Tibial artery (tissue), 4 donors: ENCODE results near the gene B2M.
"Not testable (repeated sequence)": the region's sequence is repeated elsewhere in the genome, so short reads cannot be mapped to it uniquely, and the experiment has no call there.

Source experiments
- DNase-seq, 2 donors: peaks; one replicate each; pipeline ENCODE4 v3.0.0-alpha.2; 2019
- H3K27ac ChIP-seq, 2 donors: fragments of 200-600 bp; sonication (generic) in 1 of 2; 1 replicate in 1 of 2; 2 replicates in 1 of 2; pipeline ENCODE4 v1.5.1; 2018 to 2019; ENCODE audit warnings: mild to moderate bottlenecking in 1 of 2
- H3K27me3 ChIP-seq, 2 donors: fragments of 200-600 bp; sonication (generic) in 1 of 2; one replicate each; pipeline versions ENCODE4 v1.5.1 to v1.6.0; 2016 to 2019
- H3K36me3 ChIP-seq, 3 donors: fragments of 200-600 bp; sonication (generic) in 2 of 3; one replicate each; pipeline ENCODE4 v1.5.1; 2016 to 2019; ENCODE audit warnings: mild to moderate bottlenecking in 2 of 3
- H3K4me1 ChIP-seq, 4 donors: fragments of 200-600 bp; sonication (generic) in 2 of 4; 1 replicate in 3 of 4; 2 replicates in 1 of 4; pipeline ENCODE4 v1.5.1; 2016 to 2019
- H3K4me3 ChIP-seq, 2 donors: fragments of 200-600 bp; sonication (generic) in 1 of 2; 1 replicate in 1 of 2; 2 replicates in 1 of 2; pipeline ENCODE4 v1.5.1; 2018 to 2019; ENCODE audit warnings: mild to moderate bottlenecking in 2 of 2
- H3K9me3 ChIP-seq, 3 donors: fragments of 200-600 bp; sonication (generic) in 1 of 3; one replicate each; pipeline ENCODE4 v1.5.1; 2016 to 2019
- intact Hi-C: fragments of 100-400 bp; cut with DNase I; formaldehyde crosslinking; loops from one replicate; pipeline ENCODE4 v1.15.0; 2023; ENCODE audit warnings: low total_unique reads
- TF ChIP-seq, protein P1 (sequence below), 2 experiments: fragments of 200-600 bp in 1 of 2; fragments of 450-650 bp in 1 of 2; IDR thresholded peaks; one replicate each; pipeline ENCODE4 v1.5.1; 2017 to 2019; ENCODE audit warnings: antibody characterized with exemption in 2 of 2, mild to moderate bottlenecking in 1 of 2, moderate library complexity in 1 of 2

Gene B2M

GRCh38 chr15:44675911-44676310 is 35.4 kb upstream of the B2M start:
- no peaks in the 10 kb centered on the region for H3K4me1 ChIP-seq
- intact Hi-C loops: no loop called here
- TF ChIP-seq, protein P1, sequence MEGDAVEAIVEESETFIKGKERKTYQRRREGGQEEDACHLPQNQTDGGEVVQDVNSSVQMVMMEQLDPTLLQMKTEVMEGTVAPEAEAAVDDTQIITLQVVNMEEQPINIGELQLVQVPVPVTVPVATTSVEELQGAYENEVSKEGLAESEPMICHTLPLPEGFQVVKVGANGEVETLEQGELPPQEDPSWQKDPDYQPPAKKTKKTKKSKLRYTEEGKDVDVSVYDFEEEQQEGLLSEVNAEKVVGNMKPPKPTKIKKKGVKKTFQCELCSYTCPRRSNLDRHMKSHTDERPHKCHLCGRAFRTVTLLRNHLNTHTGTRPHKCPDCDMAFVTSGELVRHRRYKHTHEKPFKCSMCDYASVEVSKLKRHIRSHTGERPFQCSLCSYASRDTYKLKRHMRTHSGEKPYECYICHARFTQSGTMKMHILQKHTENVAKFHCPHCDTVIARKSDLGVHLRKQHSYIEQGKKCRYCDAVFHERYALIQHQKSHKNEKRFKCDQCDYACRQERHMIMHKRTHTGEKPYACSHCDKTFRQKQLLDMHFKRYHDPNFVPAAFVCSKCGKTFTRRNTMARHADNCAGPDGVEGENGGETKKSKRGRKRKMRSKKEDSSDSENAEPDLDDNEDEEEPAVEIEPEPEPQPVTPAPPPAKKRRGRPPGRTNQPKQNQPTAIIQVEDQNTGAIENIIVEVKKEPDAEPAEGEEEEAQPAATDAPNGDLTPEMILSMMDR (IDR thresholded peaks at IDR 0.05): no peak
- peaks cover 0 to 2% of the 10 kb centered on the region in 2 donors for H3K27me3 ChIP-seq
- no peaks in the 10 kb centered on the region for H3K9me3 ChIP-seq
- H3K27ac ChIP-seq: no peak overlapping the region
- H3K36me3 ChIP-seq: no peaks in the 10 kb centered on the region
- no peak overlapping the region for H3K4me3 ChIP-seq
- DNase-seq: no peak

DNA sequence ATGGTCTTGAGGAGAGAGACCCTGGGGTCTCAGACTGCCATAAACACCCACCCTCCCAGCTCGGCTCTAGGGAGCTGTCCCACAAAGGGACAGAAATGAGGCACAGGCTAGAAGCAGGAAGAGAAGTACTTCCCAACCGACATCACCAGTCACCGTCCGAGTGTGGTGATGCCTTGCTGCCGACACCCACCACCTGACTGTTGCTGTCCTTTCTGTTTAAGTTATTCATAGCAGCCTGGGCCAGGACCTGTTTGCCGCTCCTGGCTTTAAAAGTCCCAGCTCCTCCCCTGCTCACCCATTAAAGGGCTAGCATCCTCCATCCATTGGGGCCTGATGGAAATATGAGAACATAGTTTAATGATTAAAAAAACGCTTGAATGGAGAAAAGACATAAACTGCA is 34.6 kb upstream of the B2M start:
- Histone ChIP-seq H3K36me3 (no peaks in the 10 kb centered on the region), H3K4me1 (no peaks in the 10 kb centered on the region), H3K27ac (no peak overlapping the region), H3K9me3 (no peaks in the 10 kb centered on the region), H3K4me3 (no peak overlapping the region), H3K27me3 (peaks cover 0 to 2% of the 10 kb centered on the region in 2 donors)
- no peak for DNase-seq
- intact Hi-C loops: no loop called here
- TF ChIP-seq, protein P1 (IDR thresholded peaks at IDR 0.05): no peak

GRCh38 chr15:44682211-44682610 is 29.1 kb upstream of the B2M start:
- Histone ChIP-seq H3K4me3 (no peak overlapping the region), H3K4me1 (peaks cover 0 to 10% (median 0%) of the 10 kb centered on the region in 4 donors), H3K36me3 (no peaks in the 10 kb centered on the region), H3K9me3 (no peaks in the 10 kb centered on the region), H3K27me3 (peaks cover 0 to 9% of the 10 kb centered on the region in 2 donors), H3K27ac (no peak overlapping the region)
- TF ChIP-seq, protein P1 (IDR thresholded peaks at IDR 0.05): no peak
- DNase-seq: no peak
- intact Hi-C loops: no loop called here

- not testable (repeated sequence) for DNase-seq
Observed at GRCh38 chr15:44682809-44683682, 28.3 kb upstream of the B2M start.

DNA sequence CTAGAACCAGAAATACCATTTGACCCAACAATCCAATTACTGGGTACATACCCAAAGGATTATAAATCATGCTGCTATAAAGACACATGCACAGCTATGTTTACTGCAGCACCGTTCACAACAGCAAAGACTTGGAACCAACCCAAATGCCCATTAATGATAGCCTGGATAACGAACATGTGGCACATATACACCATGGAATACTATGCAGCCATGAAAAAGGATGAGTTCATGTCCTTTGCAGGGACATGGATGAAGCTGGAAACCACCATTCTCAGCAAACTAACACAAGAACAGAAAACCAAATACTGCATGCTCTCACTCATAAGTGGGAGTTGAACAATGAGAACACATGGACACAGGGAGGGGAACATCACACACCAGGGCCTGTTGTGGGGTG is 22.0 kb upstream of the B2M start:
- intact Hi-C loops, H3K9me3 ChIP-seq: not testable (repeated sequence)

More at GRCh38 chr15:44682809-44683682, 28.3 kb upstream of the B2M start:
- H3K27ac ChIP-seq, H3K27me3 ChIP-seq, H3K9me3 ChIP-seq, intact Hi-C loops, H3K4me3 ChIP-seq, H3K36me3 ChIP-seq, H3K4me1 ChIP-seq: not testable (repeated sequence)

GRCh38 chr15:44690245-44690644 is 21.1 kb upstream of the B2M start:
- DNase-seq, H3K4me3 ChIP-seq, H3K36me3 ChIP-seq, H3K27me3 ChIP-seq, H3K9me3 ChIP-seq, H3K4me1 ChIP-seq, intact Hi-C loops, H3K27ac ChIP-seq: not testable (repeated sequence)

More for the DNA sequence above, 22.0 kb upstream of the B2M start:
- not testable (repeated sequence) for H3K27me3 ChIP-seq, DNase-seq, H3K4me1 ChIP-seq, H3K36me3 ChIP-seq, H3K4me3 ChIP-seq, H3K27ac ChIP-seq

- H3K9me3 ChIP-seq: no peaks in the 10 kb centered on the region
- H3K36me3 ChIP-seq: no peaks in the 10 kb centered on the region
- H3K27me3 ChIP-seq: no peaks in the 10 kb centered on the region
- no peaks in the 10 kb centered on the region for H3K4me1 ChIP-seq
- no peak for DNase-seq
- TF ChIP-seq, protein P1 (IDR thresholded peaks at IDR 0.05): no peak
- no peak overlapping the region for H3K4me3 ChIP-seq
- H3K27ac ChIP-seq: no peak overlapping the region
- intact Hi-C loops: no loop called here
Observed at GRCh38 chr15:44692659-44693058, 18.7 kb upstream of the B2M start.
